Lung (tissue), 12 donors: ENCODE measurements around the gene PRKRA. TPM values are rescaled to one million over a fixed set of nuclear protein-coding genes. Genes with fewer than 3 reads are reported as not detected.

ENCODE experiments used
- ATAC-seq: fragments of 200-7000 bp; cut with Tn5 transposase; one replicate; pipeline ENCODE4 v1.9.1; 2020; ENCODE audit warnings: moderate number of reproducible peaks; ENCODE audit not compliant: insufficient read depth, low FRiP score
- DNase-seq, 3 donors: peaks; one replicate each; pipeline ENCODE4 v3.0.0-alpha.2; 2013 to 2017
- H3K27ac ChIP-seq, 2 donors: one replicate each; pipeline ENCODE4 v1.5.1; 2013; ENCODE audit warnings: mild to moderate bottlenecking in 2 of 2, moderate library complexity in 2 of 2, control low read depth in 1 of 2, inconsistent platforms in 1 of 2, low read depth in 1 of 2, low read length in 1 of 2
- H3K27me3 ChIP-seq, 3 donors: one replicate each; pipeline ENCODE4 v1.5.1; 2013; ENCODE audit warnings: low read length in 2 of 3; ENCODE audit not compliant: control insufficient read depth in 3 of 3, insufficient read depth in 3 of 3
- H3K36me3 ChIP-seq, 4 donors: one replicate each; pipeline ENCODE4 v1.5.1; 2013; ENCODE audit warnings: low read length in 4 of 4, mild to moderate bottlenecking in 1 of 4, moderate library complexity in 1 of 4; ENCODE audit not compliant: control insufficient read depth in 4 of 4, insufficient read depth in 4 of 4
- H3K4me1 ChIP-seq, 5 donors: one replicate each; pipeline ENCODE4 v1.5.1; 2013; ENCODE audit warnings: low read length in 5 of 5, mild to moderate bottlenecking in 2 of 5, moderate library complexity in 1 of 5; ENCODE audit not compliant: control insufficient read depth in 5 of 5, insufficient read depth in 5 of 5
- H3K4me3 ChIP-seq: one replicate; pipeline ENCODE4 v1.5.1; 2013; ENCODE audit warnings: mild to moderate bottlenecking, control low read depth, moderate library complexity
- H3K9ac ChIP-seq, 2 donors: one replicate each; pipeline ENCODE4 v1.5.1; 2013; ENCODE audit warnings: low read length in 2 of 2, control low read depth in 1 of 2; ENCODE audit not compliant: insufficient read depth in 1 of 2
- H3K9me3 ChIP-seq, 4 donors: one replicate each; pipeline ENCODE4 v1.5.1; 2013; ENCODE audit warnings: low read length in 3 of 4, mild to moderate bottlenecking in 1 of 4, moderate library complexity in 1 of 4; ENCODE audit not compliant: control insufficient read depth in 4 of 4, insufficient read depth in 3 of 4
- WGBS, 2 donors: extraction: QIAGEN DNeasy Blood & Tissue Kit; methylation state at CpG; one replicate each; pipeline ENCODE4 v1.1.7; 2013; 5-methylcytosine and 5-hydroxymethylcytosine counted together
- polyA plus RNA-seq, 2 donors: library from polyadenylated mRNA; stranded (reverse); fragments of 200-250 nt; gene quantifications; one replicate each; pipeline ENCODE4 v1.2.1, GENCODE V29; 2013
- total RNA-seq, 2 donors: library from RNA; depleted of rRNA in 1 of 2; stranded (reverse); fragments of >200 nt in 1 of 2; gene quantifications; one replicate each; pipeline ENCODE4 v1.2.1, GENCODE V29; 2014 to 2021
- TF ChIP-seq, protein P1 (sequence below): IDR thresholded peaks from 2 replicates; pipeline ENCODE4 v1.5.1; 2012; ENCODE audit warnings: mild to moderate bottlenecking; ENCODE audit errors: control extremely low read depth, extremely low read depth
- donor health status: control.
- donor health status: control.
- donor health status: Bipolar disorder and iron deficiency.
- donor health status: healthy.
- donor health status: DM: yes; HTN: yes; CAD: no.

The PRKRA gene
- total and polyA plus RNA-seq, 4 donors: 26.8 to 68.5 (median 43.7) TPM

- Histone ChIP-seq H3K9me3 (no peaks in the 10 kb centered on the region), H3K9ac (no peak overlapping the region), H3K4me1 (peaks cover 0 to 2% (median 0%) of the 10 kb centered on the region in 5 donors), H3K27me3 (no peaks in the 10 kb centered on the region), H3K4me3 (no peak overlapping the region), H3K36me3 (no peaks in the 10 kb centered on the region), H3K27ac (no peak overlapping the region)
- ATAC-seq (no peak), DNase-seq (no peak)
- 91 to 95% methylated on average over 3 of the region's 3 CpGs for WGBS, 2 donors
- TF ChIP-seq, protein P1, sequence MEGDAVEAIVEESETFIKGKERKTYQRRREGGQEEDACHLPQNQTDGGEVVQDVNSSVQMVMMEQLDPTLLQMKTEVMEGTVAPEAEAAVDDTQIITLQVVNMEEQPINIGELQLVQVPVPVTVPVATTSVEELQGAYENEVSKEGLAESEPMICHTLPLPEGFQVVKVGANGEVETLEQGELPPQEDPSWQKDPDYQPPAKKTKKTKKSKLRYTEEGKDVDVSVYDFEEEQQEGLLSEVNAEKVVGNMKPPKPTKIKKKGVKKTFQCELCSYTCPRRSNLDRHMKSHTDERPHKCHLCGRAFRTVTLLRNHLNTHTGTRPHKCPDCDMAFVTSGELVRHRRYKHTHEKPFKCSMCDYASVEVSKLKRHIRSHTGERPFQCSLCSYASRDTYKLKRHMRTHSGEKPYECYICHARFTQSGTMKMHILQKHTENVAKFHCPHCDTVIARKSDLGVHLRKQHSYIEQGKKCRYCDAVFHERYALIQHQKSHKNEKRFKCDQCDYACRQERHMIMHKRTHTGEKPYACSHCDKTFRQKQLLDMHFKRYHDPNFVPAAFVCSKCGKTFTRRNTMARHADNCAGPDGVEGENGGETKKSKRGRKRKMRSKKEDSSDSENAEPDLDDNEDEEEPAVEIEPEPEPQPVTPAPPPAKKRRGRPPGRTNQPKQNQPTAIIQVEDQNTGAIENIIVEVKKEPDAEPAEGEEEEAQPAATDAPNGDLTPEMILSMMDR: no peak
These were observed 58.8 kb downstream of the PRKRA start for GRCh38 chr2:178392215-178392614.

GRCh38 chr2:178391701-178392100, 59.3 kb downstream of the PRKRA start:
- Histone ChIP-seq H3K36me3 (no peaks in the 10 kb centered on the region), H3K4me1 (peaks cover 0 to 2% (median 0%) of the 10 kb centered on the region in 5 donors), H3K27ac (no peak overlapping the region), H3K9me3 (no peaks in the 10 kb centered on the region), H3K4me3 (no peak overlapping the region), H3K27me3 (no peaks in the 10 kb centered on the region), H3K9ac (no peak overlapping the region)
- DNase-seq (no peak), ATAC-seq (no peak)
- TF ChIP-seq, protein P1: no peak
- 73 to 84% methylated on average over 4 of the region's 4 CpGs for WGBS, 2 donors

DNA sequence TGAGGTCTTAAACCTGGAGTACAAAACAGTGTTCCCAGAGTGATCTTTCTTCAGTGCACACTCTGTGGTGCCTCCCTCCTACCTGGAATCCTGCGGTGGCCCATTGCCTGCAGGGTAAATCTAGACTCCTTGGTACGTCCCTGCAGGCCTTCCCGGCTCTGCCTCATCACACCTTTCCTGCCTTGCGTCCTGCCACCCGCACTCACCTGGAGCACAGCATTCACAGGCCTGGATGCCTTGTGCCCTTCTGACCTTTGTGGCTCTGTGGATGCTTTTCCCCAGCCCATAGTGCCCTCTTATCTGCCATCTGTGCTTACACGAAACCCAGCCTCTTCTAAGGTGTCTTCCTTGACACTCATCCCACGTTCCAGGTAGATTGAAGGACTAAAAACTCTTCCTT, 62.7 kb downstream of the PRKRA start:
- Histone ChIP-seq H3K4me1 (peaks cover 0 to 2% (median 0%) of the 10 kb centered on the region in 5 donors), H3K36me3 (peaks cover 0 to 4% (median 0%) of the 10 kb centered on the region in 4 donors), H3K27me3 (no peaks in the 10 kb centered on the region), H3K9ac (no peak overlapping the region), H3K9me3 (no peaks in the 10 kb centered on the region), H3K4me3 (no peak overlapping the region), H3K27ac (no peak overlapping the region)
- TF ChIP-seq, protein P1: no peak
- DNase-seq (no peak), ATAC-seq (no peak)
- WGBS, 2 donors: 87 to 97% methylated on average over 7 of the region's 7 CpGs

DNA sequence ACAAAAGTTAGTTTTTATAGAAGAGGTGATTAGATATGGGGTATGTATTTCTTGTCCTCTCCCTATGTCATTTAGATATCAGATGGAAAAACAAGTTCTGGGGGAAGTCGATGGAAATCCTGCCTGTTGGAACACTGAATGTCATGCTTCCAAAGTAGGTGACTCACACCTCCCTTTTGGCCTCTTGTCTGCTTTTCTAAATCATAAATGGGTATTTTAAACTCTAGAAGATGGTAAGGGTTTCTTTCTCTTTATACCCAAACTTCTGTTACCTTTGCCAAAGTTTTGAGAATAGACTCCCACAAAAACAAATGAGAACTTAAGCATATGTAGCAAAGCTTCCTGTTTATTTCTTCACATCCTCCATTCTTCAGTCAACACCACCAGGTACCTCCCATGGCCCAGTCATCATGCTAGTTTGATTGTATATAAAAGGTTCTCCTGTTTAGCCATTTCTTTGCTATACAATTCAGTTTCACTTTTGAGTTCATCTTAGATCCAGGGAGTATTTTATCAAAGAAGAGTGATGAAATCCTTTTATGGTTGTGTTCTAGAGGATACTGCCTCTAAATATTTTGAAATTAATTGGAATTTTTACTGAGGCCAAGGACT, 63.9 kb downstream of the PRKRA start:
- H3K4me1 ChIP-seq: peaks cover 0 to 2% (median 0%) of the 10 kb centered on the region in 5 donors
- H3K9ac ChIP-seq: no peak overlapping the region
- 58 to 88% methylated on average over 1 of the region's 1 CpG for WGBS, 2 donors
- H3K36me3 ChIP-seq: peaks cover 0 to 7% (median 0%) of the 10 kb centered on the region in 4 donors
- no peak overlapping the region for H3K4me3 ChIP-seq
- H3K27me3 ChIP-seq: no peaks in the 10 kb centered on the region
- no peak overlapping the region for H3K27ac ChIP-seq
- TF ChIP-seq, protein P1: no peak
- ATAC-seq (no peak), DNase-seq (no peak)
- H3K9me3 ChIP-seq: no peaks in the 10 kb centered on the region
